ENCODE measurements around the gene DNAH10.

DNA sequence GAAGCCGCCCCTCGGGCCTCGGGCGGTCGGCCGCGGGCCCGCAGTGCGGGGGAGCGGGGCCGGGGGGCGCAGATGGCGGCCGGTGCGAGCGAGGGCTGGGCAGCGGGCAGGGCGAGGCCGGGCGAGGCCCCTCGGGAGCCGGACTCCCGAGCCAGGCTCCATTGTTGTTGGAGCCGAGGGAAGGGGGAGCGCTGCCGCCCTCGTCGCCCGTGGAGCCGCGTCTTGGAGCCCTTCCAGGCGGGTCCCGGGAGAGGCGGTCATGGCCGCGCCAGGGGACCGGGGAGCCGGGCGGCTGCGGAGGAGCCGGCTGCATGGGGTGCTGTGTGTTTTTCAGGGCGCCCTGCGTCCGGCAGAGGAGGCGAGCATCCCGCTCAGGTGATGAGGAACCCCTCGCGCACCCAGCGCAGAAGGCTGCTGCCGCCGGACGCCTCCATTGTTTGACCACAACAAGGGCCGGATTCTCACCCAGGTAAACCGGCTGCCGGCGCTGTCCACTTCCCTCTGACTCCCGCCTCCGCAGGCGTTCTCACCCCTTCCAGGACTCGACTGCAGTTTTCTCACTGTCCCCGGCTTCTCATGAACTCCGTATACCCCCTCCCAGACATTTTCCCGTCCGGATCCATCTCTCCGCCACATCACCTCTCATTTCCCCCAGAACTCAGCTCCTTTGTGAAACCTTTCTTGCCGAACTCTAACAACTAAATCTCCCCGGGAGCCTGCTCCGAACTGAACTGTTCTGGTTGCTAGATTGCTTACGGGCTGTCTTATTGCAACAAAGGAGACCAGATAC lies 211.6 kb downstream of the DNAH10 start:
- TF ChIP-seq POLR2A (IDR thresholded peaks at IDR 0.05; ENCODE audit: extremely low read depth, insufficient read length), result no peak
- TF ChIP-seq, protein P1, sequence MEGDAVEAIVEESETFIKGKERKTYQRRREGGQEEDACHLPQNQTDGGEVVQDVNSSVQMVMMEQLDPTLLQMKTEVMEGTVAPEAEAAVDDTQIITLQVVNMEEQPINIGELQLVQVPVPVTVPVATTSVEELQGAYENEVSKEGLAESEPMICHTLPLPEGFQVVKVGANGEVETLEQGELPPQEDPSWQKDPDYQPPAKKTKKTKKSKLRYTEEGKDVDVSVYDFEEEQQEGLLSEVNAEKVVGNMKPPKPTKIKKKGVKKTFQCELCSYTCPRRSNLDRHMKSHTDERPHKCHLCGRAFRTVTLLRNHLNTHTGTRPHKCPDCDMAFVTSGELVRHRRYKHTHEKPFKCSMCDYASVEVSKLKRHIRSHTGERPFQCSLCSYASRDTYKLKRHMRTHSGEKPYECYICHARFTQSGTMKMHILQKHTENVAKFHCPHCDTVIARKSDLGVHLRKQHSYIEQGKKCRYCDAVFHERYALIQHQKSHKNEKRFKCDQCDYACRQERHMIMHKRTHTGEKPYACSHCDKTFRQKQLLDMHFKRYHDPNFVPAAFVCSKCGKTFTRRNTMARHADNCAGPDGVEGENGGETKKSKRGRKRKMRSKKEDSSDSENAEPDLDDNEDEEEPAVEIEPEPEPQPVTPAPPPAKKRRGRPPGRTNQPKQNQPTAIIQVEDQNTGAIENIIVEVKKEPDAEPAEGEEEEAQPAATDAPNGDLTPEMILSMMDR (IDR thresholded peaks at IDR 0.05; ENCODE audit: low read depth, low read length), result no peak
- TF ChIP-seq, protein P2, sequence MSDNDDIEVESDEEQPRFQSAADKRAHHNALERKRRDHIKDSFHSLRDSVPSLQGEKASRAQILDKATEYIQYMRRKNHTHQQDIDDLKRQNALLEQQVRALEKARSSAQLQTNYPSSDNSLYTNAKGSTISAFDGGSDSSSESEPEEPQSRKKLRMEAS (IDR thresholded peaks at IDR 0.05; ENCODE audit: low read depth, low read length), result no peak

Measured in NB4 (cell line).